Measurements from ENCODE around the gene SYT6.

SYT6 gene

DNA sequence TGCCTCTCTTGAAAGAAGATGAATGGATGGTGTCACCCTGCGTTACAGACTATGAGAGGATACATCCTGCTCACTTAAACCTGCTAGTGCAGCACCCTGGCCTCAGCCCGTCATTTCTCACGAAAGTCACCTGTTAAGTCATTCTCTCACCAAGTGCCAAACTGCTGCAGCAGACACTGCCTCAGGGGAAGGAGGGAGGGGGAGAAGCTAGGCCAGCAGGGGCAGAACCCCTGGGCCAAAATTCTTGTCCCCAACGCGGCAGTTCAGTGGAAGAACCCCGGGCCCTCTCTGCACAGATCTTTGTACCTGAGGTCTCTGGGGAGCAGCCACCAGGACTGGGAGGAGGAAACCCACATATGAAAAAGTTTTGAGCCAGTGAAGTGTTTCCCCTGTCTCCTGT lies 37.6 kb downstream of the SYT6 start:
- no peak for DNase-seq

DNA sequence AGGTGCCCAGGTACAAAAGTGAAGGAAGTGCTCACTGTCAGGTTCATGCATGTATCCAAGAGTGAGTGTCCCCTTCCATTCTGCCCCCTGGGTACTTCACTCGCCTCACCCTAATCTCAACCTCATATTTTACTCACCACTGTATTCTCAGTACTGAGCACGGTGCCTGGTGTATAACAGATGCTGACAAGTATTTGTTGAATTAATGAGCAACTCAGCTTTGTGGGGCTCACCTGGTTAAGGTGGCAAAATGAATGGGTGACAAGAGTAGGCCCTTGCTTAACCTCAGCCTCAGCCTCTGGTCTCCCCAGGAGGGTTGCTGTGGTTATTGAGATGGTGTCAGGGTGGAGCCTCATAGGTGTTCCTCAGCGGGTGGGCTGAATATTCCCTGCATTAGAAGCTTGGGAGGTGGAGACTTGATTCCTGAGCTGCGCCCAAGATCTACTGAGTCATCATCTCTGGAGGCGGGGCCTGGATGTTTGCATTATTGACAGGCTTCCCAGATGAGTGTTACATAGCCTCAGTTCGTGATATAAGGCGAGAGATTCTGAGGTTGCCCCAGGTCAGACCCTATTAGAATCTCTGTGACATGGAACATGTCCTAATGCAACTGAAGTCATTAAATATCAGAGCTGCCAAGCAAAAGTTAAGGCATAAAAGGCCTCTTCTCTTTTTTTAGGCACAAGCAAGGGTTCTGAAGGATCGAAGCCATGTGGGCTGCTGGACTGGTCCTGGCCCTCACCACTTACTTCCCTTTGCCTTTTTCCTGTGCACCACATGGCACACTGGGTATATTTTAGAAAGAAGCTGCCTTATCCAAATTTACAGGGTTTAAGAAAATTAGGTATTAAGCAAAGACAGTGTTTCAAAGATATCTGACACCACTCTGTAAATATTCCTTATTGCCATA lies 39.2 kb downstream of the SYT6 start:
- DNase-seq: no peak

GRCh38 chr1:114113411-114114184 lies 40.1 kb downstream of the SYT6 start:
- DNase-seq: no peak

- DNase-seq: no peak
Observed at GRCh38 chr1:114112775-114113174, 40.9 kb downstream of the SYT6 start.

DNA sequence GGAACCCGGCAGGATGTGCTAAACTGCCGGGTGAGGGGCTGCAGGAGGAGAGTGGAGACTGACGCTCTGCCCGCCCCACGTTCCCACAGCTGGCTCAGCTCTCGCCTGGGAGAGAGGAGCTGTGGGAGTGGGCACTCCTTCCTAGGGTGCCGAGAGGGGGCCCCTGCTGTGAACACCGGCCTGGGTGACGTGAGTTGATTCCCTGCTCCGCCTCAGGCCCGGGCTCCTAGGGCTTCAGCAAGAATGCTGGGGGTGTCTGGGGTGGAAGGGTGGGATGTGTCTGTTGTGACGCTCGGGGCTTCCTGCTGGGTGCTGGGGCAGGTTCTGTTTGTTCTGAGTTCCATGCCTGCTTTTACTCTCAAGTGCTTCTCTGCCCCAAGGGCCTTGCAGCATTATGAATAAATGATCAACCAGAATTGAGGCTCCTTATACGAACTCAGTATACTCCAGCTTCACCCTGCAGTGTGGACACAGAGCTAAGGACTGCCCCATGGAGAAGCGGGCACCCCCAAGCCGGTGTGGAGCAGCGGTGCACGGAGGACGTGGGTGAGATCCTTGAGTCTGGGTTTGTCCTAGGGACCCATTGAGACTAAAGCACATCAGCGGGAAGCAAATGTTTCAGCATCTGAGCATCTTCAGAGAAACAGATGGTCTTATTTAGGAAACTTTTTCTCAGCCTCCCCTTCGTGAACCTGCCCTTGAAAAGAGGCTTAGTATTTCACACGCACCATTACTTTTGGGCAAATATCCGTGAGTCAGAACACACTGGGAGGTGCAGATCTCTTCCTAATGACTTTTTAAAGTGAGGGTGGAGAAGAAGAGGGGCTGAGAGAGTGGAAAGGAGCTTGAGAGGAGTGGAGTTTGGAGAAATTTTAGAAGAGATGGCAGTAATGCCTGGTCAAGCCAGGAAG lies 41.7 kb downstream of the SYT6 start:
- DNase-seq: no peak

GRCh38 chr1:114109981-114110380 lies 43.7 kb downstream of the SYT6 start:
- no peak for DNase-seq

- DNase-seq: no peak
Observed at GRCh38 chr1:114108751-114109255, 44.9 kb downstream of the SYT6 start.

DNA sequence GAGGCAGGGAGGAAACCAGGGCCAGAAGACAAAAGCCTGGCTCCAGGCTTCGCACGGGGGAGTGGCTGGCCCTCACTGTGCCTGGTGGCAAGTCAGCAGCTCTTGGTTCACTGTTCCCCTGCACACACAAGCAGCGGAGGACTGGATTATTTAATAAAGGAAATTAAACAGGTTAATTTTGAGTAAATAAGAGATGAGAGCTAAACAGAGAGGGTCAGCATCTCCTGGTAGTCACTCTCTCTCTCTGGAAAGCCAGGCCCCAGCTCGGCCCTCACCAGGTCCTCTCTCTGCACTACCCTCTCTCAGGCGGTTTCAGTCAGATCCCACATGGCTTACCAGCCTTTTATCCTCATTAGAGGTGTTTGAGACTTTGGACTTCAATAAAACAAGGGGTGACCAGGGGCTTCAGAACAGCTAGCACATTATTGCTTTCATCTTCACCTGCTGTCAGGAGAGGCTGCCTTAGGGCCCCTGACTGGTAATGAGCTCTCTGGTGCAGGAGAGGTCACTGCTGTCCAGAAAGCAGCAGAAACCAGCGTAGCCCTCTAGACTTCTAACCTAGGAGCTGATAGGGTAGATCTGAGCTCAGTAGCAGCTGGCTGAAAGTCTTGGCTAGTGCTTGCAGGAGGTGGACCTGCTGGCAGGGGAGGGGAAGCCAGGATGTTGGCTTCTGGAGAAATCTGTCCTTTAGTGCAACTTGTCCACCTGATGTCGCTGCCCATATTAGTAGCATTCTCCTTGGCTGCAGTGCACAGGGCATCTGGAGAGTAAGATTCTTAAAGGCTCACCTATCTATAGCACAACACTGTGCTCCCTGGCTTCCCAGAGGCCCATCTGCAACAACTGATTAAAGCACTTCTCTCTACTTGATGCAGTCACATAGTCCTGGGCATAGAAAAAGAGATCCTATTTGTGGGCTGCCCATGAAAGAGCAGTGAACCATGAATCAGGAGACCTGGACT lies 45.9 kb downstream of the SYT6 start:
- no peak for DNase-seq

- DNase-seq: no peak
Observed at GRCh38 chr1:114105421-114105979, 48.2 kb downstream of the SYT6 start.

DNA sequence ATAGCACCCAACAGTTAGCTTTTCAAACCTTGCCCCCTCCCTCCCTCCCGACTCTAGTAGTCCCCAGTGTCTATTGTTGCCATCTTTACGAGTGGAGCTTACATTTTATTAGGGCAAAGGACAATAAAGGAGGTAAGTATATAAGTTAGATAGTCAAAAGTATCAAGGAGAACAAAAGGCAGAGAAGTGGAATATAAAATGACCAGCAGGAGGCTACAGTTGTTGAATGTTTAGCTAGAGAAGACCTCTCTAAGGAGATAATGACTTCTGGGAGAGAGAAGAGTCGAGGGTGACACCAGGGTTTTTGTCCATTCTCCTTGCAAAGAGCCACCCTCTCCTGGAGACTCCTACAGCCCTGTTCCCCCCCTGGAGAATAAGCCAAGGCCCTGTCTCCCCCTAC lies 48.7 kb downstream of the SYT6 start:
- DNase-seq: no peak

DNA sequence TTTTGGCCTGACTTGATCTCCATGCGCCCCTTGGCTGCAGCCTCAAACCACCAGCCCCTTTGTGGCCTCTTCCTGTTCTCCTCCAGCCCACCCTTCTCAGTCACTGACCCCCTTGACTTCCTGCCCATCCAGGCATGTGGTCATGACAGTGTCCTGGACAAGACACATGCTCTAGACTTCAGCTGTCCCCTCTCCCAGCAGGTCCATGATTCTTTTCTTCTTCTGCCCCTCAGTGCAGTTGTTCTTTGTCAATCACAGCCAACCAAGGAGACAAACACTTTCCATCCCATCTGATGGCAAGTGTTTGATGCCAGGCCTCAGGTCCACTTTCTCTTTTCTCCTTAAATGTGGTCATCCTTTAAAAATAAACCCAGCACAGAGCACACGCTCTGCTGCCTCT lies 49.7 kb downstream of the SYT6 start:
- DNase-seq: no peak

- DNase-seq: no peak
Observed at GRCh38 chr1:114102136-114102535, 51.5 kb downstream of the SYT6 start.

DNA sequence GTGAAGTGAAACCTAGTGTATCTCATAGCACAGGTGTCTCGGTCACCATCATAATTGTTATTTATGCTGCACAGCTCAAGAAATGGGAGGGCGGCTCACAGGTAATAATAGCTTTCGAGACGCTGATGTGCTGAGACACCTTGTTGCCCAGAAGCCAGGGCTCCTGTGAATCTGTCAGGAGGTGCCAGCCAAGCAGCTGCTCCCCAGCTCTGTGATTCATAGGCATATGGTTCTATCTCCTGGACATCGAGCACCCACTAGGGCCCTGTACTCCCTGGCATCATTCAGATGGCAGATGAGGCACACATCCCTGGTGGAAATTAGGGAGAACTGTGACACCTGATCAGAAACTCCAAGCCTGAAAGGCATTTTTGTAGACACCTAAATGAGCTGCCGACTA lies 53.5 kb downstream of the SYT6 start:
- no peak for DNase-seq

GRCh38 chr1:114099268-114099667 lies 54.4 kb downstream of the SYT6 start:
- no peak for DNase-seq

- DNase-seq: no peak
Observed at GRCh38 chr1:114097109-114097508, 56.6 kb downstream of the SYT6 start.

DNA sequence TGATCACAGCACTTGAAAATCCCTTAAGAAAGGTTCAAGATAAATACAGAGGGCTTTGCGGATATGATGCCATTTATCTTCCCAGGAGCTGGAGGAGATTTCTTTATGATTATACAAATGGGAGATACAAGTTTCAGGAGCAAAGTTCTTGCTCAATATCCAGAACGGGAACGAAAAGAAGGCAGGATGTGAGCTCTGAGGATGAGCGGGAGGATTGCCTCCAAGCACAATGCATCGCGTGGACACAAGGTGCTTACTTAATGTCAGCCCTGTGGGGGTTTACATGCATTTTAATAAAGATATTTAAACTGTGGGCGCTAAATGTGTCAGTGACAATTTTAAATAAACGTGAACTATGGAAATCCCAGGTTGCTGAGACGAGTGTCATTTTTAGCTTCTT lies 59.0 kb downstream of the SYT6 start:
- no peak for DNase-seq

DNA sequence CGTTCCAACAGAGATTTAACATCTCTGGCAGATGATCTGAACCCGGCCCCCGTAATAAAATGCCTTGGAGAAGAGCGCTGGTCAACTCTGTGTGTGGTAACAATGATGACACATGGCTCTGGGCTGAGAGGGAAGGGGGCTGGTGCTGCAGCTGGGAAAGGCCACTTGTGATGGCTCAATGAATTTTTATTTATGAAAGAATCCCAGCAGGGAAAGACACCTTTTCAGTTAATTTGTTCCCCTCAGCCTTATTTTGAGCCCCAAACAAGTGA lies 59.4 kb downstream of the SYT6 start:
- no peak for DNase-seq

- DNase-seq: no peak
Observed at GRCh38 chr1:114093624-114094362, 59.9 kb downstream of the SYT6 start.

- DNase-seq: no peak
Observed at GRCh38 chr1:114092186-114093062, 61.2 kb downstream of the SYT6 start.

DNA sequence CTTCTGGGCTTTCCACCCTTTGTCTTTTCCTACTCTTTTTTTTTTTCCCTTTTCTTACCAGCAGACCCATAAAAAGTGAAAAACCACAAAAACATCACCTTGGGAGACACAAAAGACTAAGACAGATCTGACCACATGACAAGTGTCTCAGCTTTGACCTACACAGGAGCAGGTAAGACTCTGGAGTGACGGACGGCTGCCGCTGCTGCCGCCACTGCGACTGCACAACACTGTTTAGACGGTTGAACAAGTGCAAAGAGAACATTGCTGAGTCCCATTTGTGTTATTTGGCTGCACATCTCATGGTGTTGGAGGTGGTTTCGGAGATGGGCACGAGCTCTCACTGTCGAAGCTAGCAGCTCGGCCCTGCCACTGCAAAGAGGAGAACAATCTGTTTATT lies 62.0 kb downstream of the SYT6 start:
- no peak for DNase-seq

Data from CD4-positive, alpha-beta T cell treated with Interleukin-6 for 4 hours (primary cell).